SK-N-MC (cell line): ENCODE data around the gene PRPF18.

Source experiments
- DNase-seq: peaks from one replicate; pipeline ENCODE4 v3.0.0-alpha.2; 2011; ENCODE audit warnings: low read depth, low spot score
- H3K27ac ChIP-seq: fragments of 200-600 bp; sonication (generic); 2 replicates; pipeline ENCODE4 v1.5.1; 2016; ENCODE audit warnings: mixed run types
- H3K36me3 ChIP-seq: fragments of 200-600 bp; sonication (generic); 2 replicates; pipeline ENCODE4 v1.6.1; 2017; ENCODE audit warnings: antibody characterized with exemption, low read length, mixed read lengths; ENCODE audit not compliant: insufficient read depth
- H3K4me3 ChIP-seq: fragments of 200-600 bp; sonication (generic); 2 replicates; pipeline ENCODE4 v1.5.1; 2016
- H3K9ac ChIP-seq: fragments of 200-600 bp; sonication (generic); 2 replicates; pipeline ENCODE4 v1.8.0; 2017; ENCODE audit warnings: mixed run types, mixed read lengths; ENCODE audit not compliant: insufficient read length
- H3K9me3 ChIP-seq: fragments of 200-600 bp; sonication (generic); 2 replicates; pipeline ENCODE4 v1.6.1; 2017; ENCODE audit warnings: low read depth, mild to moderate bottlenecking, antibody characterized with exemption, low read length, moderate library complexity, mixed read lengths
- EZH2 ChIP-seq: fragments of 200-600 bp; sonication (generic); IDR thresholded peaks from one replicate; pipeline ENCODE4 v1.6.1; 2017; ENCODE audit warnings: antibody characterized with exemption
- FOXP2 ChIP-seq: optimal IDR thresholded peaks from 2 replicates; pipeline ENCODE3; 2011; ENCODE audit warnings: mild to moderate bottlenecking, moderate library complexity; ENCODE audit not compliant: insufficient read depth; ENCODE audit errors: extremely low read length, control extremely low read depth
- POLR2AphosphoS5 ChIP-seq: IDR thresholded peaks from 2 replicates; pipeline ENCODE4 v1.6.1; 2012; ENCODE audit warnings: mild to moderate bottlenecking, low read depth, low read length, borderline replicate concordance

The PRPF18 gene

DNA sequence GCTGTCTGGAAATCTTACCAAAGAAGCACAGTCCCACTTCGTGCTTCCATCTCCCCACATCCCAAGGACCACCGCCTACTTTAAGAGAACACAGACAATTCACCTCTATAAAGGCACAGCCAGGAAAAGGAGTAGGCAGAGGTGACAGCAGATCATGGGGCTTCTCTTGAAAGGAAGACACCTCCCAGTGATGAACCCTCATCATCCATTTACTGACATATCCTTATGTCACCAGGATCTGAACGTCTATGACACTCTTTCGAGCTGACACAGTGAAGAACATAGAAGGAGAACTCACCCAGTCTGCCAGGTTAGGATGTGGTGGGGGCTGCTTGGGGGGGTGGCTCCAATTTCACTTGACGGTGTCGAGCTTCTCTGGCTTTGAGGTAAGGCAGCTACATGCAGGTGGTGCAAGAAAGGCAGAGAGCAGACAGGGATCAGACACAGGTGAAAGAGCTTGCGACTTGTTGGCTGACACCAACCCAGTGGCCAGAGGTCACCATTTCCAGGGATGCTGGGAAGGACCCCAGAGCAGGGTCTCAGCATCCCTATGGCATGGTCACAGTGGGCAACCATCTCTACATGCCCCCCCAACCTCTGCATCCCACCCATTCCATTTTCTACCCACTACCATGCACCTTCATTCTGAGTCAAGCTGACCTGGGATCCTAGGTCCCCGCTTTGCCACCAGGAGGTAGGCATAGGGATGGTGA lies 67.5 kb downstream of the PRPF18 start:
- Histone ChIP-seq H3K9ac (no peak overlapping the region), H3K36me3 (no peaks in the 10 kb centered on the region), H3K27ac (no peak overlapping the region), H3K9me3 (no peaks in the 10 kb centered on the region), H3K4me3 (no peak overlapping the region)
- no peak for DNase-seq
- TF ChIP-seq POLR2AphosphoS5 (no peak), FOXP2 (no peak), EZH2 (no peak)

DNA sequence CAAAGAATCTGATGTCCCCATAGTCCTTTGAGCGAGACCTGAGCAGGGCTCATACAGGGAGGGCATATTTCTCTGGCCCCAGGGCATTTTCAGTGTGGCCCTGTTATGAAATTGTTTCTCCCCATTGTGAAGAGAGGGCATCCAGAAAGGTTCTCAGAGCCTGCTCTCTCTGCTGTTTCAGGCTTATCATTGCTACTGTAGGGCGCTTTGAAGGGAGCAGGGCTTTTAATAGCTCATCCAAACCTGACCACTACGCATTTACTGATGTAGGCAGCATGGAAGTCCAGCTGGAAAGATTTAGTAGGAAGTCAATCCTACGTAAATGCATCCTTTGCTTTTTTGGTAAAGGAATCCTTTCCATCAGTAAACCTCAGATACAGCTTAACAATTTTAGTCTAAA lies 68.1 kb downstream of the PRPF18 start:
- Histone ChIP-seq H3K27ac (no peak overlapping the region), H3K9me3 (no peaks in the 10 kb centered on the region), H3K9ac (no peak overlapping the region), H3K36me3 (no peaks in the 10 kb centered on the region), H3K4me3 (no peak overlapping the region)
- TF ChIP-seq POLR2AphosphoS5 (no peak), FOXP2 (no peak), EZH2 (no peak)
- DNase-seq = no peak

DNA sequence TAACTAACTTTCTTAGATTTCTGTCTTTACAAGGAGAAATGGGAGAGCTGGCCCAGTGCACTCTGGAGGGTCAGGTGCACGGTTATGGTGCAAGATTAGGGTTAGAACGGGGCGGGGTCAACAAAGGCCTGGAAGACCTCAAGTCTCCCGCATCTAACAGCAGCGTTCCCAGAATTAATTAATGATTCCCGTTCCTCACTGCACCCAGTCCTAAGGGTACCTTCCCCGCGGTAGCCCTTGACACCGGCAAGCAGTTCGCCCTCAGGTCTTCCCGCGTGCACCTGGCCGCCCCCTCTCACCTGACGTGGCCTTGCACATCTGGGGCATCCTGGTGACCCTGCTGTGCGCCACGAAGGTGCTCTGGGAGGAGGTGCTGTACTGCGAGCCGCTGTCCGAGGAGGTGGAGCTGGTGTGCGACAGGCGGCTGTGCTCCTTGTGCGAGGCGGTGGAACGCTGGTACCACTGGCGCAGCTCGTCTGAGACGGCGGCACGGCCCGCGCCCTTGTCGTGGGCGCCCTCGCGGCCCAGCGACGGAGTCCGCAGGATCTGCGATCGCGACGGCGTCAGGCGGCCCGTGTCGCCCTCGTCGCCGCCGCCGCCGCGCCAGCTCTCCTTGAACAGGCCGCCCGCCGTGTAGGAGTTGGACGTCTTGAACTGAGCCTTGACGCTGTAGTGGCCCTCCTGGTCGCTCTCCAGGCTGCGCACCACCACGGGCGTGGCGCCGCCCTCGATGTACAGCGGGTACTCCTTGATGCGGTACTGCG lies 69.8 kb downstream of the PRPF18 start:
- TF ChIP-seq FOXP2 (no peak), EZH2 (no peak), POLR2AphosphoS5 (no peak)
- Histone ChIP-seq H3K9ac (no peak overlapping the region), H3K9me3 (no peaks in the 10 kb centered on the region), H3K4me3 (no peak overlapping the region), H3K27ac (no peak overlapping the region), H3K36me3 (no peaks in the 10 kb centered on the region)
- no peak for DNase-seq

DNA sequence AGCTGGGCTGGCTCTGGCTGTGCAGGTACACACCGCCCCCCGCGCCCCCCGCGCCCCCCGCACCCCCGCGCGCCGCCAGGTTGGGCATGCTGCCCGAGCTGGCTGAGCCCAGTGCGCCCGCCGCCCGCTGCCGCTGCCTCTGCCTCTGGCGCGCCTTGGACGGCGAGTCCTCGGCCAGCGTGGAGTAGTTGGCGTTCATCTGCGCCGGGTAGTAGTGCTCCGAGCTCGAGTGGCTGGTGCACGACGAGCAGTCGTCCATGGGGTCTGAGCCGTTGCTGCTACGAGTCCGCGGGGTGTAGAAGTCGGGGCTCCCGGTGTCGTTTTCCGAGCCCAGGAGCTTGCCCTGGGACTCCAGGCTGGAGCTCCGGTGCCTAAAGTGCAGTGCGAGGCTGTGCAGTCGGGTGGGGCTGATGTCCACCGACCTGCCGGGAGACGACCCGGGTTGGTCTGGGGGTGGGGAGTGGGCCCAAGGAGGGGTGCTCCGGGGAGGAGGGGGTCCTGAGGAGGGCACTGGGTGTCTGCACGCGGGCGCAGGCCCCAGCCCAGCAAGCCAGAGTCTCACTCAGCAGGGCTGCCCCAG lies 70.4 kb downstream of the PRPF18 start:
- no peaks in the 10 kb centered on the region for H3K36me3 ChIP-seq
- DNase-seq = no peak
- no peak for TF ChIP-seq FOXP2
- TF ChIP-seq POLR2AphosphoS5 = no peak
- no peak for TF ChIP-seq EZH2

DNA sequence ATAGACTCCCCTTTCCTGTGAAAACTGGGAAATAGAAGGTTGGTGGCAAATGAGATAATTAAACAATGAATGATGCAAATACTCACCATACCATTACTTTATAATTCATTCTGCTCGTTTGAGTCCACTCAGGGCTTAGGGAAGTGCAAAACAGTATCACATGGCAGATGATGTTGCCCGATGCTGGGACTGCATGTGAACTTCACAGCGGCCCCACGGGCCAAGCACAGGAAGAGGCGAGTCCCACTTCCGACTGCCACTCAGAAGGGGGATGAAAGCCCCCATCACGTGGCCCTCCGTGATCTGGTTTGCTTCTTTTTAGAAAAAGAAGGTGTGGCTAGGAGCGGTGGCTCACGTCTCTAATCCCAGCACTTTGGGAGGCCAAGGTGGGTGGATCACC lies 71.5 kb downstream of the PRPF18 start:
- DNase-seq = no peak
- TF ChIP-seq POLR2AphosphoS5 (no peak), EZH2 (no peak), FOXP2 (no peak)
- Histone ChIP-seq H3K9ac (no peak overlapping the region), H3K4me3 (no peak overlapping the region), H3K27ac (no peak overlapping the region), H3K9me3 (no peaks in the 10 kb centered on the region), H3K36me3 (no peaks in the 10 kb centered on the region)

More for the DNA sequence above, 70.4 kb downstream of the PRPF18 start:
- Histone ChIP-seq H3K9ac (no peak overlapping the region), H3K9me3 (no peaks in the 10 kb centered on the region), H3K4me3 (no peak overlapping the region), H3K27ac (no peak overlapping the region)

DNA sequence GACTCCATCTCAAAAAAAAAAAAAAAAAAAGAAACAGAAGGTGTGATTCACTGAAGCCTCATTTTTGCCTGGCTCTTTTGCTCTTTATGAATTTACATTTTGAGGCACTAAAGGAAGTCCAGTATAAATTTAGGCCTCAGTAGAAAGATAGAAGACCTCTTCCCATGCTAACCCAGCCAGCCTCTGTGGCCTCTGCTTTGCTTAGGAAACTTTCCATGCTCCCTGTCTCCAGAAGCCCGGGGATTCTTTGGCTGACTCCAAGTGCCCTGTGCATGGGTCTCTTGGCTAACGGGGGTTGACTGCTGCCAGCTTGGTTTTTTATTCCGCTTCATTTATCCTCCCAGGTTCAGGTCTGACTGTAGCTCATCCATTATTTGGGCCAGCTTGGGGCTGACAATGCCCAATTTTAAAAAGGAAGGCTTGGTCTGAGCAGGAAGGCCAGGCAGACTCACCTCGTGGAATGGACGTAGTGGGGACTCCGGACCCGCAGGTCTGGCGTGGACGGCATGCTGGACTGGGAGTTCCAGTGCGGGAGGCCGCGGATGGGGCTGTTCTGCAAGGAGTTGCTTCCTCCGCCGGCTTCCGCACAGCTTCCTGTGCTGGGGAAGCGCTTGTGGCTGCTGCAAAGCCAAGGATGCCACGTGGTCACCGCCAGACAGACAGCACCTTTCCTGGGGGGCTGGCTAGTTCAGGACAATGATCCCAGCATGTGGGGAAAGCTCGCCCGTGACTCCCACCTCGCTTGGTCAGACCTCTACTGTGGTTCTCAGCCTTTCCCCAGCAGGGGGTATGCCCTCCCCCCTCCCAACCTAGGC lies 72.3 kb downstream of the PRPF18 start:
- DNase-seq = no peak
- H3K36me3 ChIP-seq = no peaks in the 10 kb centered on the region
- H3K9ac ChIP-seq = no peak overlapping the region
- H3K4me3 ChIP-seq = no peak overlapping the region
- H3K27ac ChIP-seq = no peak overlapping the region
- no peaks in the 10 kb centered on the region for H3K9me3 ChIP-seq
- TF ChIP-seq EZH2 = no peak
- TF ChIP-seq POLR2AphosphoS5 = no peak
- no peak for TF ChIP-seq FOXP2

DNA sequence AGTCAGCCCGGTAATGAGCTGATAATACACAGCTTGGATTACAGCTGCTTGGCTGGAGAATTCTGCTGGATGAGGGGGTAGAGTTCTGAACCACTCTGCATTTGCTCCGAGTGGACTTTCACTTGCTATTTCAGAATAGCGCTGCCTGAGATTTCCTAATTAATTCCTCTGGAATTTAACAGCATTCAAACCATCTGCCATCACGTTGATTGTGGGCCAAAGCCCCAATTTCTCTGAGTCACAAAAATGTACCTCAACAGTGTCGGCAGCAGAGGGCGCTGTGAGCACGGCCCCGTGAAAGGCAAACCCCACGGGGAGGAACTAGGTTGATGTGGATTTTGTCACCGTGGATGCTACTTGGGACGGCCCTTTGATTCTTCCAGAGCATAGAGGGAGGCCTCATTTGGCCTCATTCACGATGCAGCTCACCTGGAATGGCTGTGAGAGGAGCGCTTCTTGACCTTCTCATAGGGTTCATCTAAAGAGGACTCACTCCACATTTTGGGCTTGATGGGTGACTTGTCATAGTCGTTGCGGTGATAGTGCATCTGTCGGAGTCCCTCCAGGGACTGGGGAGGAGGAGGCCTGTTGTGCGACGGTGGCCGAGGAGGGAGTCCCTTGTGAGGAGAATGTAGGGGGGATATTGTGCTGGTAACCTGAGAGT lies 73.3 kb downstream of the PRPF18 start:
- TF ChIP-seq EZH2 (no peak), POLR2AphosphoS5 (no peak)
- no peak overlapping the region for H3K27ac ChIP-seq
- no peaks in the 10 kb centered on the region for H3K36me3 ChIP-seq
- no peak overlapping the region for H3K9ac ChIP-seq
- H3K9me3 ChIP-seq = no peaks in the 10 kb centered on the region
- H3K4me3 ChIP-seq = no peak overlapping the region
- no peak for DNase-seq

DNA sequence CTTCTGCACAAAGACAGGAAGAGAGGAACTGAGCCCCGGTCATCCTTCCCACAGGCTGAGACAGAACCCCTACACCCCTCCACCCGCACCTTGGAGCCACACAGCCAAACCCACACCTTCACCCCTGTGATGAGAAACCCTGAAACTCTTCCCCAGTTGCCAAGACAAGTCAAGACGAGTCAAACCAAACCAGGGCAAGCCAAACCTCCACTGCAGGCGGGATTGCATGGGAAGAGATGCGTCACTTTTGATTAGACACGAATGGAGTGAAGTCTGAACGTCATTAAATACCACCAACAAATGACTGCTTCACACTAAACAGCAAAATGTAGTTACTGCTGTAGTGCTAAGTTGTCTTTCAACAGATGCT lies 73.8 kb downstream of the PRPF18 start:
- Histone ChIP-seq H3K9me3 (no peaks in the 10 kb centered on the region), H3K36me3 (no peaks in the 10 kb centered on the region), H3K27ac (no peak overlapping the region), H3K9ac (no peak overlapping the region), H3K4me3 (no peak overlapping the region)
- no peak for TF ChIP-seq POLR2AphosphoS5
- TF ChIP-seq EZH2 = no peak
- TF ChIP-seq FOXP2 = no peak
- no peak for DNase-seq
